Activated effector memory CD4-positive, alpha-beta T cell treated with anti-CD3 and anti-CD28 coated beads, Interleukin-2, amount 50 U/mL, for 16 hours (primary cell): ENCODE measurements around the gene USP21.

ENCODE experiments used
- DNase-seq: peaks from one replicate; pipeline ENCODE4 v3.0.0-alpha.2; 2020

The USP21 gene

DNA sequence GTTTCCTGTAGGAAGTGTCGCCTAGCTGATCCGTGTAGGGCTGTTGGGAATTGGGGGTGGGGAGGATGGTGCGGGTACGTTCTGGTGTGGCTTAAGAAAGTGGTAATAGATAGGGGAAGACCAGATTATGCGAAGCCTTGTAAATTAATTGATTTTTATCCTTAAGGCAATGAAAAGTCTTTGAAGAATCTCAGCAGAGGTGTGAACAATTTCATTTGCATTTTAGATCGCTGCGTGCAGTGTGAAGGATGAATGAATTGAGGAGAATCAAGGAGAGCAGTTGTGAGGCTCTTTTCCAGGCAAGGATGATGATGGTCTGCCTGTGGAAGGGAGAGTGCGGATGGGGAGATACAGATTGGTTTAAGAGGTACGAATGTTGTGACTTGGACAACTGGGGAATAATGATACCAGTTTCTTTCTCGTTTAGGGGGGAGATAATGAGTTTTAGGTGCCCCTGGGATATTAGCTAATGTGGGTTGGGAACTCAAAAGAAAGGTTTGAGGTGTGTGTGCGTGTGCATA, 26.0 kb upstream of the USP21 start:
- DNase-seq, result no peak

DNA sequence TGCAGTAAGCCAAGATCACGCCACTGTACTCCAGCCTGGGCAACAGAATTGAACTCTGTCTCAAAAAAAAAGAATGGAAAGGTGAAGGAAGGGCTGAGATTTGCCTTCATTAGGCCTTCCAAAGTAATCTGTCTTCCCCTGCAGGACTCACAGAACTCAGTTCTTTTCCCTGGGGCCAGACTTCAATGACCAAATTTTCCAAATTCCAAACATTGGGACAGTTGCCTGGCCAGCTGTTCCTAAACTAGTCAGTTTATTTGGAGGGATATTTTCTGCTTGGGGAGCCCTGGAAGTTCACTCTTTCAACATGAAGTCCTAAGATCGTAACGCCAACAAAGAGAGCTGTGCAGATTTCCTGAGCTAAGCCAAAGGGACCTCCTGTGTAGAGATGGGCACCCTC, 21.4 kb upstream of the USP21 start:
- DNase-seq, result no peak

DNA sequence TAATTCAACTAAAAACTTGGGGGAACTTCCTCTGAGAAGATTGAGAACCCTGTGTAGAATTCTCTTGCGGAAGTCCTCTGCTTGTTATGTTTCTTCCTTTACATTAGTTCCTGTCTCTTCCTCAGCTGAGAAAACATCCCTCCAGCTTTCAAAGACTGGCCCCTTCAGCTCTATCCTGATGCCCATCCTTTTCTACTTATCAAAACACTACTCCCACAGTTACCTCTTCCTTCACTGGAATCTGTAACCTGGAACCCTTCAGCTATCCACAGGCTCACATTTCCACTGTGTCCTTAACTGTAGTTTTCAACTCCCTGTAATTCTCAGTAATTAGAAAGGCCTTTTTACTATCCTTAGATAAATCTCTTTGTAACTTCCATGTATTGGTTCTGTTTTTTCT, 20.9 kb upstream of the USP21 start:
- no peak for DNase-seq

DNA sequence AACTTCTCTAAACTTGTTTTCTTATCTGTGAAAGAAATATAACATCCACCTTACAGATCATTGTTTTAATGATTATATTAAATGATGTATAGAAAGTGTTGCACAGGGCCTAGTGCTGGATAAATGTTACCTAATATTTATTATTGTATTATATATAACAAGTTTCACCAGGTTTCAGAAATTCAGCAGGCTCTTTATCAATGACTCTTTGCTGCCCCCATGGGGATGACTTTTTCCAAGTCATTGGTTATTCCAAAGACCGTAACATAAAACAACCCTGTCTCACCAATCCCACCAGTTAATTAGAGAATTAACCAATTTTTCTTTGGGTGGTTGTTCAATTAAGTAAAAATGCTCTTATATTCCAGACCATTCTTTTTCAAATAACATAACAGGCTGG, 19.5 kb upstream of the USP21 start:
- DNase-seq, result no peak

DNA sequence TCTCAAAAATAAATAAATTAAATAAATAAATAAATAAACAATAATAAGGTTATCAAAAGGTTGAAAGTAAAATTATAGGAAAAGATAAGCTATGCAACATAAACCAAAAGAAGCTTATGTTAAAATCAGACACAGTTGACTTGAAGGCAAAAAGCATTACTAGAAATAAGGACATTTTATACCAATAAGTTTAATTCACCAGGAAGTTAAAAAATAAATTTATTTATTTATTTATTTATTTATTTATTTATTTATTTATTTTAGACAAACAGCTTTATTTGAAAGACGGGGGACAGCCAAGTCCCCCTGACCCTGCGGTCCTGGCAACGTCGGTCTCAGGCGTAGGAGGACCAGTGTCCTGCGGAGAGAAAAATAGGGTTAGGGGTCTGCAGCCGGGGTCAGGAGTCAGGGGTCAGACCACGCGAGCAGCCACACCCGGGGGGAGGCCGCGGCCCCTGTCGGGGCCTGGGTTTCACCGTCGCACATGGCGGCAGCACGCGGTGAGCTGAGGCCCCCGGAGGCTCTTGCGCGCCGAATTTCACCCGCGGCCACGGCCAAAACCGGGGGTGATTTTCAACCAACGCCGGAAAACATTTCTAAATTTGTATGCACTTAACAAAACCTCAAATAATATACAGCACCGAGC, 18.4 kb upstream of the USP21 start:
- no peak for DNase-seq

DNA sequence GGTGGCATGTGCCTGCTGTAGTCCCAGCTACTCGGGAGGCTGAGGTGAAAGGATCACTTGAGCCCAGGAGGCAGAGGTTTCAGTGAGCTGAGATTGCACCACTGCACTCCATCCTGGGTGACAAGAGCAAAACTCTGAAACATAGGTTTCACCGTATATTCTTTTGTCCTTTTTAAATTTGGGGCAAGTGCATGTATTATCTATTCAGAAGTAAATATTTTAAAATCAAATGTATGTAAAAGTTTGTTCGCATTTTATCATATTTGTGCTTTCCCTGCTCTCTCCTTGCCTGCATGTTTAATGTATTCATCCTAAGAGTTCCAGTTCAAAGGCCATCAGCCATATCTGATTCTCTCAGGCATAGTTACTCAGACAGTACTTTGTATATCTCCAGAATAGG, 13.5 kb upstream of the USP21 start:
- no peak for DNase-seq

DNA sequence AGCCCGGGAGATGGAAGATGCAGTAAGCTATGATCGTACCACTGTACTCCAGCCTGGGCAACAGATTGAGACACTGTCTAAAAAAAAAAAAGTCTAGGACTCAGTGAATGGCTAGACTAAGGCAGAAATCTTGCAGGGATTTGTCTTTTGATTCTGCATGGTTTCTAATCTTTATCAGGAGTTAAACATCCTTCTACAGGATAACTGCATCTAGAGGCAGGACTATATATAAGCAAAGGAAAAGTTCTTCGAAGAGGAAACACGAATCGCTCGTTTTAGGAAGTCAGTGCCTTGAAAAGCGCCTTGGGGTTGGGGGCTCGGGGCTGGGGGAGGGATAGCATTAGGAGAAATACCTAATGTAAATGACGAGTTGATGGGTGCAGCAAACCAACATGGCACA, 6.1 kb upstream of the USP21 start:
- no peak for DNase-seq

DNA sequence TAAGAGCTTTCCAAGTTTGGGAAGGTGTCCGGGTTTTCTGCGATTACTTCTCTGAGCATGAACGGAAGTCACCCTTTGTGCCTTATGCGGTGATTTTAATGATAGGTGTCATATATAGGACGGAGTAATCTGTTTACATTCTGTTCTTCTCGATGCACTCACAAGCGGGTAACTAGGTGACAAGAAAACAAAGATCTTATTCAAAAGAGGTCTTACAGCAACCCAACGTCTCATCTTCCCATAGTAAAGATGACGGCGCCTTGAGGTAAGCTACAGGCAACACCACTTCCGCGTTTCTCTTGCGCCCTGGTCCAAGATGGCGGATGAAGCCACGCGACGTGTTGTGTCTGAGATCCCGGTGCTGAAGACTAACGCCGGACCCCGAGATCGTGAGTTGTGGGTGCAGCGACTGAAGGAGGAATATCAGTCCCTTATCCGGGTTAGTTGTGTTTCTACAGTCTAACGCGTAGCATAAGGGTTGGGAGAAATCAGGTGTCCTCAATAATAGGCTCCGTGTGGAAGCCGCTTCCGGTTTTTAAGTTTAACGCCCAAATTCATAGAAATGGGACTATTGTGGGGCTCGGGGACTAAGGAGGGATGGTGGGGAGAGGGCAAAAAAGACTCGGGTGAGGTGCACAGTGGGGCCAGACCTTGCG, 5.5 kb upstream of the USP21 start, which contains the start of gene UFC1:
Gene UFC1 (plus strand): TSS at position 297 of the 656 bp plus-strand sequence. CDS start 20 bp downstream, at position 317.
- peak; percentile 92 for DNase-seq

DNA sequence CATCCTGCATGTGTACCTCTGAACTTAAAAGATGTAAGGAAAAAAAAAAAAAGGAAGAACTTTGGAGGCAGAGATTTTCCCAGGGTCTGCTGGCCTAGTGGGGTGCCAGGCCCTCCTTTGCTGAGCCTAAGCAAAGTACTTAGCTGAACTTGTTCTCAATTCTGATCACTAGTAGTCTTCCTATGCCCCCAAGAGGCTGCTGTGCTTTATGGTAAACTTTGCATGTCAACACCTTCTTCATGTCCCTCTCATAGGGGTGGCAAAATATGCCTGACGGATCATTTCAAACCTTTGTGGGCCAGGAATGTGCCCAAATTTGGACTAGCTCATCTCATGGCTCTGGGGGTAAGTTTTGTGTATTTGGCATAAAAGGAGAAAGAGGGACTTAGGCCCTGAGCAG, 1.4 kb upstream of the USP21 start:
- no peak for DNase-seq

DNA sequence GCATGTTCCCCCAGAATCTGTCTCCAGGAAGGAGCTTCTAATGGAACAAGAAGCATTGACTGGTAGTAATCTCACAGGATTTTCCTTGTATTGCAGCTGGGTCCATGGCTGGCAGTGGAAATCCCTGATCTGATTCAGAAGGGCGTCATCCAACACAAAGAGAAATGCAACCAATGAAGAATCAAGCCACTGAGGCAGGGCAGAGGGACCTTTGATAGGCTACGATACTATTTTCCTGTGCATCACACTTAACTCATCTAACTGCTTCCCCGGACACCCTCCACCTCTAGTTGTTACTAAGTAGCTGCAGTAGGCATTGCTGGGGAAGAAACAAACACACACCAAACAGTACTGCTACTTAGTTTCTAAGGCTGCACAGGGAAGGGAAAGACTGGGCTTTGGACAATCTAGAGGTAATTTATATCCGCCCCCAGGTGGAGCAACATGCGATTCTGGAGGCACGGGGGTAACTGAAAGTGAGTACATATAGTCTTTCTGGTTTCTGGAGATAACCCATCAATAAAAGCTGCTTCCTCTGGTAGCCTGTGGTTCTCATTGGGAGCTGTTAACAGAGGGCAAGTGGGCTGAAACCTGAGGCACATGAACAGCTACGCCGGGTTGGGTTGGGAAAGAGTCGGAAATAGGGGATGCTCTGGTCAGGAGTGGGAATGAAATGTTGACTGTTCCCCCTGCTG, 837 bp upstream of the USP21 start:
- DNase-seq, result no peak

DNA sequence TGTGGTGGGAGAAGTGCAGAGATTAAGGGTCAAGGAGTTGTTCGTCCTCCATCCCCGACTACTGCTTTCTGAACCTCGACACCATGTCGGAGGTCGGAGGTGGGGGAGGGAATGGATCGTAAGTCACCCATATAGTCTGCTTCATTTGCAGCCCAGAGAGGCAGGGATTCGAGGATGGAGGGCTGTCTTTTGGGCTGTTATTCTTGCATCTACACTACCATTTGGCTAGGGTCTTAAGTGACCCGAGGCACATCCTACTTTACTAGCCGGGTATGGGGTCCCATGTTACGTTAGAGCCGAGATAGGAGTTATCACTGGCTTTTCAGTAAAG, 578 bp downstream of the USP21 start:
- no peak for DNase-seq

DNA sequence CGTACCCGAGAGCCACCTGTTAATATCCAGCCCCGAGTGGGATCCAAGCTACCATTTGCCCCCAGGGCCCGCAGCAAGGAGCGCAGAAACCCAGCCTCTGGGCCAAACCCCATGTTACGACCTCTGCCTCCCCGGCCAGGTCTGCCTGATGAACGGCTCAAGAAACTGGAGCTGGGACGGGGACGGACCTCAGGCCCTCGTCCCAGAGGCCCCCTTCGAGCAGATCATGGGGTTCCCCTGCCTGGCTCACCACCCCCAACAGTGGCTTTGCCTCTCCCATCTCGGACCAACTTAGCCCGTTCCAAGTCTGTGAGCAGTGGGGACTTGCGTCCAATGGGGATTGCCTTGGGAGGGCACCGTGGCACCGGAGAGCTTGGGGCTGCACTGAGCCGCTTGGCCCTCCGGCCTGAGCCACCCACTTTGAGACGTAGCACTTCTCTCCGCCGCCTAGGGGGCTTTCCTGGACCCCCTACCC, 1.4 kb downstream of the USP21 start:
- no peak for DNase-seq

DNA sequence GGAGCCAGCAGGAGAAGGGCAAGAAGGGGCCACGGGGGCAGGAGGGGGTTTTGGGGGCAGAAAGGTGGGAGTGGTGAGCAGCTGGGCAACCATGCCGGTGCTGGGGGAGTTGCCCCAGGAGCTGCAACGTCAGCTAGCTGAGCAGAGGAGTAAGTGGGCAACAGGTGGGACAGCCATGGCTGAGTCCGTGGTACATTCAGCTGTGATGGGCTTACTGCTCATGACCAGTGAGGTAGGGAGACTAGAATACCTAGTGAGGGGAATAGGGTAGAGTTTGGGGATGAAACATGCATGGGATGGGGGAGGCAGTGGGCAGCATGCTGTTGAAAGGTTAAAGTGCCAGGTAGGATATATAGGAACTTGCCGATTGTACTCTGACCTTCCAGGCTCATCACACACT, 2.4 kb downstream of the USP21 start:
- DNase-seq, result no peak

DNA sequence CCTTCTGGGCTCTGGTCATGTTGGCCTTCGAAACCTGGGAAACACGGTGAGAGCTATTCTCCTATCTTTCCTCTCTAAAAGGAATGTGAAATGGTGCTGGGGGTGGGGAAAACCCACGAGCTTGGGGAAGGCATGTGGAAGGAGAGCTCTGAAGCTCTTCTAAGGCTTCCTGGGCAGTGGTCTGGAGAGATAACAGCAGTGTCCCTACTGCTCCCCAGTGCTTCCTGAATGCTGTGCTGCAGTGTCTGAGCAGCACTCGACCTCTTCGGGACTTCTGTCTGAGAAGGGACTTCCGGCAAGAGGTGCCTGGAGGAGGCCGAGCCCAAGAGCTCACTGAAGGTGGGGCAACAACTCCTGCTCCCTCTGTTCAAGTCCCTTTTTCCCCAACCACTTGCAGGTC, 2.8 kb downstream of the USP21 start:
- peak; percentile 60 for DNase-seq

DNA sequence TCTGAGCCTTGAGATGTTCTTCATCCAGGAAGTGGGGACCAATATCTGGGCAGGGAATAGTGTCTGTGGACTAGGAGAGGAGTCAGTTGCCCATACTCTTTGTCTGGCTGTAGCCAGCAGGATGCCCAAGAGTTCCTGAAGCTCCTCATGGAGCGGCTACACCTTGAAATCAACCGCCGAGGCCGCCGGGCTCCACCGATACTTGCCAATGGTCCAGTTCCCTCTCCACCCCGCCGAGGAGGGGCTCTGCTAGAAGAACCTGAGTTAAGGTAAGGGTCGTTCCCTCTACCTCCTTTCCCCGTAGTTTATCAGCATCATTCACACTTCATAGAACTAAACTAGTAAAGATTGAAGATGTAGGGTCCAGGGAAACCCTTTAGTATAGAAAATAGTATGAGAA, 3.5 kb downstream of the USP21 start:
- peak; percentile 50 for DNase-seq

DNA sequence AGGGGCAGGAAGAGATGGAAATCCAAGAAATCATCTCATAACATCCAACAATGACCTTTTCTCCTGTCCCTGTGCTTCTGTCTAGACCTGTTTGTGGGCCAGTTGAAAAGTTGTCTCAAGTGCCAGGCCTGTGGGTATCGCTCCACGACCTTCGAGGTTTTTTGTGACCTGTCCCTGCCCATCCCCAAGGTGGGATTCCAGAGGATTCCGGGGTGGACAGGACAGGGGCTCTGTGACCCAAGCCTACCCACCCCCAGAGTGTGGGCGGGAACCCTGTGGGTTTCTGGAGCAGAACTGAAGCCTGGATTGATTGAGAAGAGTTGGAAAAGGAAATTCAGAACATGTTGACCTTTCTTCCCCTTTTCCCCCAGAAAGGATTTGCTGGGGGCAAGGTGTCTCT, 4.5 kb downstream of the USP21 start:
- DNase-seq, result peak; percentile 41

DNA sequence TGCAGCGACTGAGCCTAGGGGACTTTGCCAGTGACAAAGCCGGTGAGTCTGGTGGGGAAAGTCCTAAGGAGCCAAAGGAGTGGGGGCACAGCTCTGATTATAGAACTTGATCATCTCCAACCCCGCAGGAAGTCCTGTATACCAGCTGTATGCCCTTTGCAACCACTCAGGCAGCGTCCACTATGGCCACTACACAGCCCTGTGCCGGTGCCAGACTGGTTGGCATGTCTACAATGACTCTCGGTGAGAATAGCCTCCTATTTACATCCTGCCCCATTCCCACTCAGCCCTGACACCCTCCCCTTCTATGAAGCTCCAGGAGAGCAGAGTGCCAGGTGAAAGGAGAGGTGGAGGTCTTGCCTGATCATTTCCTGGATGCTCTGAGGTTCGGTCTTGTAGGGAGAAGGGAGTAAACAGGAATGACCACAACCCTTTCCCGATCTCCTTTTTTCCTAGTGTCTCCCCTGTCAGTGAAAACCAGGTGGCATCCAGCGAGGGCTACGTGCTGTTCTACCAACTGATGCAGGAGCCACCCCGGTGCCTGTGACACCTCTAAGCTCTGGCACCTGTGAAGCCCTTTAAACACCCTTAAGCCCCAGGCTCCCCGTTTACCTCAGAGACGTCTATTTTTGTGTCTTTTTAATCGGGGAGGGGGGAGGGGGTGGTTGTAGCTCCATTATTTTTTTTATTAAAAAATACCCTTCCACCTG, 5.8 kb downstream of the USP21 start:
- DNase-seq, result peak; percentile 62

DNA sequence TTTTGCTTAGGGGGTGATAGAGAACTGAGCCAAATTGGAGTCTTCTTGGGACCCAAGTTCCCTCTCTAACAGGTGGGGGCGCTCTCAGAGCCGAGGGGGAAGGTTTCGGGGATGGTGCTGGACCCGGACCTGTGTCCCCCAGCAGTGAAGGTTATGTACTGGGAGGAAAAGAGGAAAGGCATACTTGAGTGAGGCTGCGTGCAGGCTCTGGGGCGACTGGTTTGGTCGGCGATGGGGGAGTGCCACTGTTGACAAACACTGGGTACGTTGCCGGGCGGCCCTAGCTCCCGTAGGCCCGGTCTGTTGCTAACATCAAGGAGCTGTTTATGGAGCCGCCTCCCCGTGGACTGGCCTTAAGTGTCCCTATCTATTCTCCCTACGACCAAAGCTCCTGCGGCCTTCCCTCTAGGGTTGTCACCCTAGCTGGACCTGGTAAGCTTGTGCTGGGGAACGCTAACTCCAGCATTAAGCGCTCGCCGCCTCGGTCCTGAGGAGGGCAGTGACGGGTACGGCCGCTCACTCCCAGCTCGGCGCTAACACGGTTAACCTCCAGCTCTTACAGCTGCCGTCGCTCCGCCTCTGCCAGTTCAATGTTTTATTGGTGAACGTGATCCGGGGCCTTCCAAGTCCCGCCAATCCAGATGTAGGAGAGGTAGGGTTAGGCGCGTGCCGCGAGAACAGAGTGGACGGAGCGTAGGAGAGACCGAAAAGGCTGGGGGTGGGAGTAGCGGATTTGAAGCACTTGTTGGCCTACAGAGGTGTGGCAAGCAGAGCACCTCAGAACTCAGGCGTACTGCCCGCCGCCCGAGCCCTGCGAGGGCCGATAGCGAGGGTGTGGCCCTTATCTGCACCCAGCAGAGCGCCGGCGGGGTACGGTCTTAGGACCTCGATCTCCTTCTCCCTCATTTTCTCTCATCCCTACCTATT, 6.7 kb downstream of the USP21 start, which contains the start of gene PPOX:
Gene PPOX (plus strand): TSS at position 685 of the 927 bp plus-strand sequence. CDS start 422 bp downstream, outside the sequence.
- DNase-seq, result peak; percentile 97

DNA sequence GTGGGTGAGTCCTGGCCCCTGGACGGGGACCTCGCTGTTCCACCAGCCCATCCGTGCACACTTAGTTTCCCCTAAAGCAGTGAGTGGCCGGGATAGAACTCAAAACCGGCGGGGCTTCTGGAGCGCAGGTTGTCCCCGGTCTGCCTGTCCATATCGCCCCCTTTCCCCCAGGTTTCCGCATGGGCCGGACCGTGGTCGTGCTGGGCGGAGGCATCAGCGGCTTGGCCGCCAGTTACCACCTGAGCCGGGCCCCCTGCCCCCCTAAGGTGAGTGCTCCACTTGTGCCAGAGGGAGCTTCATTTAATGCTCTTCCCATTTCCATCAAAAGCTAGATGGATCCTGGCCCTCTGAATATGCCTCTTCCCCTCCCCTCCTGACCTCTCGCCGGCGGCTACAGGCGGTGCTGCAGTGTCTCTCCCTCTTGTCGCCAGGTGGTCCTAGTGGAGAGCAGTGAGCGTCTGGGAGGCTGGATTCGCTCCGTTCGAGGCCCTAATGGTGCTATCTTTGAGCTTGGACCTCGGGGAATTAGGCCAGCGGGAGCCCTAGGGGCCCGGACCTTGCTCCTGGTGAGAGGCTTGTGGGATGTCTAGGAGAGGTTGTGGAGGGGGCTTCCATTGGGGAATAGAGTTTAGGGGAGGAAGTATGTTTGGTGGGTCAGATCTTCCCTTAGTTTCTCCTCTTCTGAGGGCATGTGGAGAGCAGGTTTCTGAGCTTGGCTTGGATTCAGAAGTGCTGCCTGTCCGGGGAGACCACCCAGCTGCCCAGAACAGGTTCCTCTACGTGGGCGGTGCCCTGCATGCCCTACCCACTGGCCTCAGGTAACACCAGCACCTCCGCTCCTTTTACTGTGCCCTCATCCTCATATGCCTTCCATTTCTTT, 7.6 kb downstream of the USP21 start:
- peak; percentile 66 for DNase-seq

DNA sequence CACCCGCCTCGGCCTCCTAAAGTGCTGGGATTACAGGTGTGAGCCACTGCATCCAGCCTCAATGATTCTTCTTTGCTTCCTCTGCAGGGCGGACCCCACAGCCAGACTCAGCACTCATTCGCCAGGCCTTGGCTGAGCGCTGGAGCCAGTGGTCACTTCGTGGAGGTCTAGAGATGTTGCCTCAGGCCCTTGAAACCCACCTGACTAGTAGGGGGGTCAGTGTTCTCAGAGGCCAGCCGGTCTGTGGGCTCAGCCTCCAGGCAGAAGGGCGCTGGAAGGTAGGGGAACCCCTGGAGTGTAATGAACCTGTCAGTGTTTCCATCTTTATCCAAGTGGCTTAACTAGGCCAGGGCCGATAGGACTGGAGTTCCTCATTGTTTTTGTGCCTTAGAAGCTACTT, 9.6 kb downstream of the USP21 start:
- peak; percentile 44 for DNase-seq

DNA sequence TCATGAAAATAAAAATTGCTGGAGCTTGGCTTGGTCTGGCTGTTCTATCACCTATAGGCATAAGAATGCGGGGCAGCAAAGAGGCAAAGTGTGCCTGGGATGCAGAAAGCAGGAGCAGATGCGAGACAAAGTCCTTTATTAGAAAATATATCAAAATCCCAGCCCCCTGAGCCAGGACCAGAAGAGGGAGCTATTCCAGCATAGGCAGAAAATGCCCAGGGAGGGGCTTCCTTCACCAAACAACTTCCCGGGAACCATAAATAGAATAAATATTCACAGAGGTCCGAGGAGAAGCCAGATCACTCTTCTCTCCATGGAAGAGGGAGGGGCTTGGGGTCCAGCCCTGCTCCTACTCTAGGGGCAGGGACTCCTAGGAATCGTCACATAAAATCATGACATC, 11.9 kb downstream of the USP21 start:
- no peak for DNase-seq
